Smooth muscle cell (in vitro differentiated cells): ENCODE measurements around the gene MESD. TPM values are rescaled to one million over a fixed set of nuclear protein-coding genes. Genes with fewer than 3 reads are reported as not detected.

Experiments used
- DNase-seq: peaks from one replicate; lab custom pipeline; 2025; ENCODE audit not compliant: unreplicated experiment; lab: John Stamatoyannopoulos, UW
- H2AFZ ChIP-seq: fragments of 200-600 bp; sonication (generic); 2 replicates; pipeline ENCODE4 v1.6.0; 2016; ENCODE audit warnings: antibody characterized with exemption, low read depth, mild to moderate bottlenecking
- H3F3A ChIP-seq: fragments of 200-600 bp; sonication (generic); 2 replicates; pipeline ENCODE4 v1.6.0; 2017; ENCODE audit warnings: antibody characterized with exemption, low read depth
- H3K27ac ChIP-seq: fragments of 200-600 bp; sonication (generic); 2 replicates; pipeline ENCODE4 v1.5.1; 2016; ENCODE audit warnings: low read depth, mild to moderate bottlenecking
- H3K27me3 ChIP-seq: fragments of 200-600 bp; sonication (generic); 2 replicates; pipeline ENCODE4 v1.6.1; 2016; ENCODE audit warnings: low read depth, mild to moderate bottlenecking
- H3K36me3 ChIP-seq: fragments of 200-600 bp; sonication (generic); 2 replicates; pipeline ENCODE4 v1.5.1; 2016; ENCODE audit warnings: low read depth
- H3K4me1 ChIP-seq: fragments of 200-600 bp; sonication (generic); 2 replicates; pipeline ENCODE4 v1.5.1; 2016; ENCODE audit warnings: low read depth
- H3K4me2 ChIP-seq: fragments of 200-600 bp; sonication (generic); 2 replicates; pipeline ENCODE4 v1.6.0; 2016; ENCODE audit warnings: mild to moderate bottlenecking
- H3K4me3 ChIP-seq: fragments of 200-600 bp; sonication (generic); 2 replicates; pipeline ENCODE4 v1.5.1; 2016; ENCODE audit warnings: mild to moderate bottlenecking
- H3K79me2 ChIP-seq: fragments of 200-600 bp; sonication (generic); 2 replicates; pipeline ENCODE4 v1.6.0; 2016; ENCODE audit warnings: low read depth, mild to moderate bottlenecking
- H3K9ac ChIP-seq: fragments of 200-600 bp; sonication (generic); 2 replicates; pipeline ENCODE4 v1.6.0; 2016; ENCODE audit warnings: low read depth
- H3K9me3 ChIP-seq: fragments of 200-600 bp; sonication (generic); replicated peaks from 2 replicates; pipeline ENCODE4 v1.5.1; 2016; ENCODE audit warnings: low read depth
- H4K20me1 ChIP-seq: fragments of 200-600 bp; sonication (generic); 2 replicates; pipeline ENCODE4 v1.6.0; 2016; ENCODE audit warnings: low read depth
- CTCF ChIP-seq: fragments of 200-600 bp; sonication (generic); IDR thresholded peaks from 2 replicates; pipeline ENCODE4 v1.5.1; 2017; ENCODE audit warnings: borderline replicate concordance, mild to moderate bottlenecking, antibody characterized with exemption; ENCODE audit not compliant: insufficient read depth, poor library complexity, severe bottlenecking
- WGBS: methylation state at CpG from one replicate; pipeline ENCODE4 v1.1.7; 2016; ENCODE audit warnings: low lambda C conversion rate; 5-methylcytosine and 5-hydroxymethylcytosine counted together
- polyA plus RNA-seq: library from polyadenylated mRNA; unstranded; fragments of >200 nt; fragmentation: Nextera tagmentation; extraction: Ambion mirVana; gene quantifications from 2 replicates; pipeline ENCODE4 v1.2.1, GENCODE V29; 2016
- total RNA-seq: library from RNA; depleted of rRNA; stranded (reverse); fragments of >200 nt; gene quantifications from 2 replicates; pipeline ENCODE4 v1.2.3, GENCODE V29; 2014

The MESD gene
- total and polyA plus RNA-seq, 2 experiments from 2014 or later = 20.1 to 41.4 TPM

DNA sequence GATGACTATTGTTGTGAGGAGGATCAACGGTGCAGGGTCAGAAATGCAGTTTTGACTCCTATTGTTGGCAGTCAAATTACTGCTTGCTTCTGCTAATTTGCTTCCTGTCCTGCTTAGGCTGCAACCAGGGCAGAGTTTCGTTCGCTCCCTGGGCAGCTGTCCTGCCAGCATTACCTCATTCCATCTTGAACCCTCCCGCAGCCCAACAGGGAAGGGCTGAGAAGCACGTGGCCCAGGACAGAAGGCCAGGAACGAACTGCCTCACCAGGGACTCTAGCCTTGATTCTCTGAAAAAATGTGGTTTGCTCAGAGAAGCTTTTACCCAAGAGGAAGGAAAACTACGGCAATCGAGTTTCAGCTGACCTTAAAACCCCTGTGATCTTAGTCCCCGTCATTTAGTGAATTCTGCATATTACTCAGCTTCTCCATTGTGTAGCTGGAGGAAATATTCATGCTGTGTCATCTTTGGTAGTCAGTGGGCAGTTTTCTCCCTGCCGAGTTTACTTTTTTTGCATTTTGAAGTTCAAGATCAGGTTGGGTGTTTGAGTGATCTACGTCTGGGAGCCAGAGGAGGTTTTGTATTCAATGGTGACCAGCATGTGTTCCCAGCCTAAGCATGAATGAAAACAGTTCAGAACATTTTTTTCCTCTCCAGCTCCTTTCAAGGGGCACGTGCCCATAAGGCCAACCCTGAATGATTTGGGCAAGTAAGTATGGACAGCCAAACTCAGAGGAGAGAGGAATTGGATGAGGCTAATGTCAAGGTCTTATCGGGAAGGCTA is 34.1 kb upstream of the MESD start:
- no peaks in the 10 kb centered on the region for H3K27me3 ChIP-seq
- H3K4me1 ChIP-seq = peaks cover 11% of the 10 kb centered on the region
- DNase-seq = no peak
- peak overlapping the region; percentile 82 for H2AFZ ChIP-seq
- H3K27ac ChIP-seq = peak overlapping the region; percentile 86
- H3K4me3 ChIP-seq = no peak overlapping the region
- WGBS = 48% methylated on average over 13 of the region's 13 CpGs
- peak overlapping the region; percentile 43 for H3K9ac ChIP-seq
- no peaks in the 10 kb centered on the region for H3K36me3 ChIP-seq
- H3K79me2 ChIP-seq = no peaks in the 10 kb centered on the region
- peak overlapping the region; percentile 55 for H3K4me2 ChIP-seq
- H3F3A ChIP-seq = no peaks in the 10 kb centered on the region
- H3K9me3 ChIP-seq = no peaks in the 10 kb centered on the region
- no peaks in the 10 kb centered on the region for H4K20me1 ChIP-seq
- no peak for TF ChIP-seq CTCF

GRCh38 chr15:81021321-81021720 is 31.7 kb upstream of the MESD start:
- no peaks in the 10 kb centered on the region for H3K79me2 ChIP-seq
- H3K4me3 ChIP-seq = no peak overlapping the region
- no peak for TF ChIP-seq CTCF
- peaks cover 11% of the 10 kb centered on the region for H3K4me1 ChIP-seq
- no peak overlapping the region for H3K4me2 ChIP-seq
- H4K20me1 ChIP-seq = no peaks in the 10 kb centered on the region
- no peaks in the 10 kb centered on the region for H3K36me3 ChIP-seq
- no peaks in the 10 kb centered on the region for H3K9me3 ChIP-seq
- 95% methylated on average over 7 of the region's 7 CpGs for WGBS
- H3K9ac ChIP-seq = no peak overlapping the region
- no peak overlapping the region for H2AFZ ChIP-seq
- no peaks in the 10 kb centered on the region for H3F3A ChIP-seq
- H3K27ac ChIP-seq = no peak overlapping the region
- no peak for DNase-seq
- H3K27me3 ChIP-seq = no peaks in the 10 kb centered on the region

- no peak overlapping the region for H3K9ac ChIP-seq
- H3K36me3 ChIP-seq = no peaks in the 10 kb centered on the region
- H3K27me3 ChIP-seq = no peaks in the 10 kb centered on the region
- no peak overlapping the region for H3K4me3 ChIP-seq
- no peak overlapping the region for H2AFZ ChIP-seq
- H4K20me1 ChIP-seq = no peaks in the 10 kb centered on the region
- H3K27ac ChIP-seq = no peak overlapping the region
- no peak overlapping the region for H3K4me2 ChIP-seq
- no peak for TF ChIP-seq CTCF
- no peaks in the 10 kb centered on the region for H3K9me3 ChIP-seq
- H3K4me1 ChIP-seq = no peaks in the 10 kb centered on the region
- no peaks in the 10 kb centered on the region for H3F3A ChIP-seq
- 88% methylated on average over 2 of the region's 2 CpGs for WGBS
- no peak for DNase-seq
- no peaks in the 10 kb centered on the region for H3K79me2 ChIP-seq
Observed at GRCh38 chr15:81018197-81018596, 28.6 kb upstream of the MESD start.
